MCF 10A (cell line): ENCODE results near the gene KLHL24. TPM values are rescaled to one million over a fixed set of nuclear protein-coding genes. Genes with fewer than 3 reads are reported as not detected.

ENCODE experiments used
- BruUV-seq: library from RNA; stranded (reverse); fragments of 400-500 nt; replicated peaks from 2 replicates; lab custom pipeline; 2021; lab: Mats Ljungman, UMichigan
- CTCF ChIA-PET: fragments of 300-600 bp; sonication (Branson Sonifier 250); formaldehyde crosslinking; extraction: SDS; loops from one replicate; lab custom pipeline; 2021; ENCODE audit warnings: antibody characterized with exemption, inconsistent platforms; lab: Yijun Ruan, JAX
- POLR2A ChIA-PET: fragments of 300-600, 350-650 bp; sonication (Branson Sonifier 250); formaldehyde crosslinking; extraction: SDS; loops from one replicate; lab custom pipeline; 2020; ENCODE audit warnings: antibody characterized with exemption, inconsistent platforms; lab: Yijun Ruan, JAX
- DNase-seq: peaks from one replicate; pipeline ENCODE4 v3.0.0-alpha.2; 2018; ENCODE audit not compliant: unreplicated experiment
- H3K27ac Mint-ChIP-seq: one replicate; pipeline ENCODE4 v1.8.0; 2022; ENCODE audit warnings: mild to moderate bottlenecking, low read depth, mixed read lengths; ENCODE audit not compliant: unreplicated experiment
- H3K27me3 Mint-ChIP-seq: one replicate; pipeline ENCODE4 v1.8.0; 2022; ENCODE audit warnings: mixed read lengths; ENCODE audit not compliant: insufficient read depth, unreplicated experiment
- H3K36me3 Mint-ChIP-seq: one replicate; pipeline ENCODE4 v1.8.0; 2022; ENCODE audit warnings: mild to moderate bottlenecking, moderate library complexity, mixed read lengths; ENCODE audit not compliant: insufficient read depth, unreplicated experiment
- H3K4me1 Mint-ChIP-seq: one replicate; pipeline ENCODE4 v1.8.0; 2022; ENCODE audit warnings: mixed read lengths; ENCODE audit not compliant: insufficient read depth, unreplicated experiment
- H3K4me3 Mint-ChIP-seq: one replicate; pipeline ENCODE4 v1.8.0; 2022; ENCODE audit warnings: mild to moderate bottlenecking, moderate library complexity, mixed read lengths; ENCODE audit not compliant: unreplicated experiment
- H3K9me3 Mint-ChIP-seq: one replicate; pipeline ENCODE4 v1.8.0; 2022; ENCODE audit warnings: mixed read lengths; ENCODE audit not compliant: unreplicated experiment
- intact Hi-C: fragments of 100-400 bp; cut with micrococcal nuclease; formaldehyde crosslinking; loops from 2 replicates; pipeline ENCODE4 v1.14.1; 2022
- total RNA-seq: library from RNA; stranded (reverse); gene quantifications from 2 replicates; pipeline ENCODE4 v1.2.3, GENCODE V29; 2022
- TF ChIP-seq, protein P1 (sequence below): fragments of 200-600 bp; IDR thresholded peaks from one replicate; pipeline ENCODE4 v1.8.0; 2022; ENCODE audit warnings: antibody characterized with exemption, mild to moderate bottlenecking; ENCODE audit not compliant: unreplicated experiment

The KLHL24 gene
- total RNA-seq, 1 experiment from 2014 or later, result 13.0 TPM

DNA sequence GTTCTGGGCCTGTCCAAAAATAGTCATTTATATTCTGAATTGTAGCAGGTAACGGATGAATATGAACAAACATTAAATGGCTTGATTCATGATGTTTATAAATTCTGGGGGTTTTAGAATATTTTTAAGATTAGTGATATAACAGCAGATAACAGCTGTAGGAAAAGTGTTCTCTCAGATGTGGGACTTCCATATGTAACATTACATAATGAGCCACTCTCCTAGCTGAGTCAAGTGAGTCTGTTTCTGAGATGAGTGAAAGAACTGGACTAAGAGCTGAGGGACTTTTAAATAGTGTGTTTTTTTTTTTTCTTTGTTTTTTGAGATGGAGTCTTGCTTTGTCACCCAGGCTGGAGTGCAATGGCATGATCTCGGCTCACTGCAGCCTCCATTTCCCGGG, 76.1 kb downstream of the KLHL24 start:
- Mint-ChIP-seq H3K27me3 (no peaks in the 10 kb centered on the region), H3K4me1 (no peaks in the 10 kb centered on the region), H3K9me3 (no peaks in the 10 kb centered on the region), H3K27ac (no peak overlapping the region), H3K4me3 (no peak overlapping the region), H3K36me3 (peaks cover 26% of the 10 kb centered on the region)
- no peak for DNase-seq
- intact Hi-C loops, result no loop called here
- TF ChIP-seq, protein P1, sequence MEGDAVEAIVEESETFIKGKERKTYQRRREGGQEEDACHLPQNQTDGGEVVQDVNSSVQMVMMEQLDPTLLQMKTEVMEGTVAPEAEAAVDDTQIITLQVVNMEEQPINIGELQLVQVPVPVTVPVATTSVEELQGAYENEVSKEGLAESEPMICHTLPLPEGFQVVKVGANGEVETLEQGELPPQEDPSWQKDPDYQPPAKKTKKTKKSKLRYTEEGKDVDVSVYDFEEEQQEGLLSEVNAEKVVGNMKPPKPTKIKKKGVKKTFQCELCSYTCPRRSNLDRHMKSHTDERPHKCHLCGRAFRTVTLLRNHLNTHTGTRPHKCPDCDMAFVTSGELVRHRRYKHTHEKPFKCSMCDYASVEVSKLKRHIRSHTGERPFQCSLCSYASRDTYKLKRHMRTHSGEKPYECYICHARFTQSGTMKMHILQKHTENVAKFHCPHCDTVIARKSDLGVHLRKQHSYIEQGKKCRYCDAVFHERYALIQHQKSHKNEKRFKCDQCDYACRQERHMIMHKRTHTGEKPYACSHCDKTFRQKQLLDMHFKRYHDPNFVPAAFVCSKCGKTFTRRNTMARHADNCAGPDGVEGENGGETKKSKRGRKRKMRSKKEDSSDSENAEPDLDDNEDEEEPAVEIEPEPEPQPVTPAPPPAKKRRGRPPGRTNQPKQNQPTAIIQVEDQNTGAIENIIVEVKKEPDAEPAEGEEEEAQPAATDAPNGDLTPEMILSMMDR, result no peak
- ChIA-PET POLR2A (interaction anchor here (1.1 kb wide), 1 partner anchor 13 kb away, joined by 3 read pairs; no protein-coding TSS in a partner anchor), CTCF (no interaction called here)
- no TSS peak for BruUV-seq

DNA sequence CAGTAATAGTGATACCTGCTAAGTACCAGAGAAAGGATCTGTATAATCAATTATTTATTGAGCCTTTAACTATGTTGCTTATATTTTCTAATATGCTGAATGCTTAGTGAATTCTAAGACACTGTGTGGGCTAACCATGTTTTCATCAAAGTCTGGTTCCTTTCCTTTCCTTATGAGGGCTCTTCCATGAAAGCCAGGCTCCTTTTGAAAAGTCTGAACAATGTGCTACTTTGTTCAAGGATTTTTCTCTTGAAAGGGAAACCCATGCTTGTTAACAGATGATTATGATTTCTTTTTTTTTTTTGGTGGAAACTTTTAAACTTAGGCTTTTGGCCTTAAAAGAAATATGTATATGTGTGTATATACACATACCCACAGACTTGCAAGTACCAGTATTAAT, 79.2 kb downstream of the KLHL24 start:
- Mint-ChIP-seq H3K27me3 (no peaks in the 10 kb centered on the region), H3K9me3 (no peaks in the 10 kb centered on the region), H3K4me1 (no peaks in the 10 kb centered on the region), H3K36me3 (peaks cover 57% of the 10 kb centered on the region), H3K4me3 (no peak overlapping the region), H3K27ac (no peak overlapping the region)
- TF ChIP-seq, protein P1, result no peak
- CTCF ChIA-PET, result no interaction called here
- POLR2A ChIA-PET, result interaction anchor here (0.7 kb wide), 1 partner anchor 16 kb away, joined by 3 read pairs; no protein-coding TSS in a partner anchor
- intact Hi-C loops, result no loop called here
- DNase-seq, result no peak
- BruUV-seq, result no TSS peak

GRCh38 chr3:183718012-183718411, 82.6 kb downstream of the KLHL24 start:
- POLR2A ChIA-PET, result interaction anchor here (0.6 to 2.0 kb wide), 2 partner anchors 20 to 30 kb away, joined by 3 to 6 read pairs; partner anchors contain the start of gene YEATS2
- TF ChIP-seq, protein P1, result no peak
- BruUV-seq, result no TSS peak
- intact Hi-C loops, result no loop called here
- no peak for DNase-seq
- H3K36me3 Mint-ChIP-seq, result peaks cover 84% of the 10 kb centered on the region
- no peak overlapping the region for H3K27ac Mint-ChIP-seq
- H3K9me3 Mint-ChIP-seq, result no peaks in the 10 kb centered on the region
- no peak overlapping the region for H3K4me3 Mint-ChIP-seq
- no peaks in the 10 kb centered on the region for H3K4me1 Mint-ChIP-seq
- CTCF ChIA-PET, result no interaction called here
- no peaks in the 10 kb centered on the region for H3K27me3 Mint-ChIP-seq

DNA sequence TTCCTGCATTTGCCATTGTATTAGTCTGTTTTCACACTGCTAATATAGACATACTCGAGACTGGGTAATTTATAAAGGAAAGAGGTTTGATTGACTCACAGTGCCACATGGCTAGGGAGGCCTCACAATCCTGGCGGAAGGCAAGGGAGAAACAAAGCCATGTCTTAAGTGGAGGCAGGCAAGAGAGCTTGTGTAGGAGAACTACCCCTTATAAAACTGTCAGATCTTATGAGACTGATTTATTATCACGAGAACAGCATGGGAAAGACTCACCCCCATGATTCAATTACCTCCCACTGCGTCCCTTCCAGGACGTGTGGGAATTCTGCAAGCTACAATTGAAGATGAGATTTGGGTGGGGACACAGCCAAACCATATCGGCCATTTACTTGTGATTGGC, 90.0 kb downstream of the KLHL24 start:
- Mint-ChIP-seq H3K4me1 (no peaks in the 10 kb centered on the region), H3K9me3 (no peaks in the 10 kb centered on the region), H3K27ac (no peak overlapping the region), H3K27me3 (no peaks in the 10 kb centered on the region), H3K36me3 (peaks cover 83% of the 10 kb centered on the region), H3K4me3 (no peak overlapping the region)
- CTCF ChIA-PET, result interaction anchor here (1.5 kb wide), 1 partner anchor 42 kb away, joined by 4 read pairs; no protein-coding TSS in a partner anchor
- TF ChIP-seq, protein P1, result no peak
- intact Hi-C loops, result no loop called here
- POLR2A ChIA-PET, result no interaction called here
- no TSS peak for BruUV-seq
- no peak for DNase-seq
